ENCODE measurements around the gene UNC13C. TPM values are rescaled to one million over a fixed set of nuclear protein-coding genes. Genes with fewer than 3 reads are reported as not detected.

Gene UNC13C
- total RNA-seq, 1 donor from 2014 or later = 0.26 TPM

DNA sequence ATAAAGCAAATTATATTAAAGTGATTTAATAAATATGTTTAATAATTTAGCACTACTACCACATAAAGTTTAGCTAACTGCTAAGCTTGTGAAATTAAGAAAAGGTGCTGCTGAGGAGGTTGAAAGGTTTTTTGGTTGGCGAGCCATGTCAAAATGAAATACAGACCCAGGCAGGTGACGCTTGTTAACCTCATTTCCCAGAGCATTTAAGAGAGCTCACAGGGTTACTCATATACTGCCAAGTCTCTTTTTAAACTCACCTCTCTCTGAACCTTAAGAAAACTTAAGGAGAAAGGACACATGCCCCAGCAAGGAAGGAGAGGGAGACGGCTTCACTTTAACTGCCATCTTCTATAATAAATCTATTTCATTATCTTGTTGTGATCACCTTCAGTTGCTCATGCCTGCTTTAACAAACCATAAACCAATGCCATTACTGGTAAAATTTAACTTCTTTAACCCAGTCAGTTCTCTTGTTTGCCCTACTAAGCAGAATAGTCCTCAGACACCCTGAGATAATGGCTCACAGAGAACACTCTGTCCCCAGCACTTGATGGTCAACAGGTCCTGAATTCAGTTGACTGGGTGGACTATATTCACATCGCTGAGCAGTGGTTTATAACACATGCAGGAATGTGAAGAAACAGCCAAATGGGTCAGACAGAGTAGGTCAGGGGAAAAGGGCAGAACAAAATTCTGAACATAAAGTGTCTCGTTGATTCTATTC lies 540.1 kb downstream of the UNC13C start:
- H3K36me3 ChIP-seq (ENCODE audit: control insufficient read depth, insufficient read depth, low read length) = no peaks in the 10 kb centered on the region
- no peaks in the 10 kb centered on the region for H3K27me3 ChIP-seq (ENCODE audit: control insufficient read depth, insufficient read depth, low read length)
- TF ChIP-seq CTCF (IDR thresholded peaks at IDR 0.05; ENCODE audit: insufficient read depth, low read length, severe bottlenecking) = no peak
- FAIRE-seq (no peak), DNase-seq (ENCODE audit: low read depth) (no peak)
- no peak overlapping the region for H3K4me3 ChIP-seq (ENCODE audit: low read depth, low read length)

- Histone ChIP-seq H3K36me3 (ENCODE audit: control insufficient read depth, insufficient read depth, low read length) (no peaks in the 10 kb centered on the region), H3K27me3 (ENCODE audit: control insufficient read depth, insufficient read depth, low read length) (no peaks in the 10 kb centered on the region), H3K4me3 (ENCODE audit: low read depth, low read length) (no peak overlapping the region)
- no peak for TF ChIP-seq CTCF (IDR thresholded peaks at IDR 0.05; ENCODE audit: insufficient read depth, low read length, severe bottlenecking)
- FAIRE-seq = no peak
- no peak for DNase-seq (ENCODE audit: low read depth)
Measured at GRCh38 chr15:54519577-54519976, 541.3 kb downstream of the UNC13C start.

DNA sequence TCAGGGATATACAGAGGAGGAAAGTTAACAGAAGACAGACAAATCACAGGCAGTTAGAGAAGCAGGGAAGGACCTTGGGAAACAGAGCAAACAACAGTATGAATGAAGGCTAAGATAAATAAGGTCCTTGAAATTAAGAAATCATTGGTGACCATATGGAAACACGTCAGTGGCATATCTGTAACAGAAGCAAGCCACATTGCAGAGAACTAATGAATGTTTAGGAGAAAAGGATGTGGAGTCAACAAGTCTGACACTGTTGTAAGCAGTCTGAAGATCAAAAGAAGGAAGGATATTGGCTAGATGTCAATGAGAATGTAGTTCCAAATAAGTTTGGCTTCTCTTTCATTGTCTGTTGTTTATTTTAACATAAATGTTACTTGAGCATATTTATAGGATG lies 542.4 kb downstream of the UNC13C start:
- Histone ChIP-seq H3K4me3 (ENCODE audit: low read depth, low read length) (no peak overlapping the region), H3K27me3 (ENCODE audit: control insufficient read depth, insufficient read depth, low read length) (no peaks in the 10 kb centered on the region), H3K36me3 (ENCODE audit: control insufficient read depth, insufficient read depth, low read length) (no peaks in the 10 kb centered on the region)
- DNase-seq (ENCODE audit: low read depth) = no peak
- no peak for TF ChIP-seq CTCF (IDR thresholded peaks at IDR 0.05; ENCODE audit: insufficient read depth, low read length, severe bottlenecking)
- no peak for FAIRE-seq

- H3K4me3 ChIP-seq (ENCODE audit: low read depth, low read length) = no peak overlapping the region
- no peak for FAIRE-seq
- no peak for TF ChIP-seq CTCF (IDR thresholded peaks at IDR 0.05; ENCODE audit: insufficient read depth, low read length, severe bottlenecking)
- DNase-seq (ENCODE audit: low read depth) = no peak
- no peaks in the 10 kb centered on the region for H3K27me3 ChIP-seq (ENCODE audit: control insufficient read depth, insufficient read depth, low read length)
- H3K36me3 ChIP-seq (ENCODE audit: control insufficient read depth, insufficient read depth, low read length) = no peaks in the 10 kb centered on the region
Measured at GRCh38 chr15:54521206-54521605, 543.0 kb downstream of the UNC13C start.

DNA sequence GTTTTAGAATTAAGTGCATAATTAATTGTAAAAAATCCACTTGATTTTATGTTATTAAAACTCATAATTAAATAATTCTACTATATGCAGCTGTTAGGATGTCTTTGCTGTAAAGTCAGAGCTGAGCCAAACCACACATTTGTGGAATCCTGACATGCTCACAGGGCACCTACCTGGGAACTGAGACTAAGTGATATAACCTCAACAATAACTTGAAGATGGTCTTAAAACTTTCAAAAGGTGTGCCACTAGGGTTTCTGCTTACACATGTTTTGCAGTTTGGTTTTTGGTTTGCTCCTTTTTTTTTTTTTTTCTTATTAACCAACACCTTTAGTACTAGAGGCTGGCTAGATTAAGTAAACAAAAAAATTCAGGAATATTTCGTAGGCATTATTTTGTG lies 549.8 kb downstream of the UNC13C start:
- no peak for TF ChIP-seq CTCF (IDR thresholded peaks at IDR 0.05; ENCODE audit: insufficient read depth, low read length, severe bottlenecking)
- no peaks in the 10 kb centered on the region for H3K27me3 ChIP-seq (ENCODE audit: control insufficient read depth, insufficient read depth, low read length)
- H3K4me3 ChIP-seq (ENCODE audit: low read depth, low read length) = no peak overlapping the region
- DNase-seq (ENCODE audit: low read depth) = no peak
- no peaks in the 10 kb centered on the region for H3K36me3 ChIP-seq (ENCODE audit: control insufficient read depth, insufficient read depth, low read length)
- no peak for FAIRE-seq

DNA sequence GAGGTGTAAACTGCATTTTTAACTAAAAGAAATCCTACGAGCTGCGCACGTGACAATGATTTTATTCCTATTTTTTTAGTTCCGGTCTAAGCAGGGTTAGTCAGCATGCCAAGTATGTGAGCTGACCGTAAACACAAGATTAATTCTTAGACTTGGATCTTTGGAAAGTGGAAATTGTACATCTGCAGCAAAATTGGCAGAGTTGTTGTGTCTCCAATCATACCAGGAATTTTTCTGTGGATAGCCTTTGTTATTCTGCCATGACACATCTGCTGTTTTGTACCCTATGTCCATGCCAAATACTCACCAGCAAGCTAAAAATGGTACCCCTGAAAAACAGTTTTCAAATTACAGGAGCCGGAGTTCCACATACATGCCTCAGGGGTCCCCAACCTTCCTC lies 562.5 kb downstream of the UNC13C start:
- H3K36me3 ChIP-seq (ENCODE audit: control insufficient read depth, insufficient read depth, low read length) = no peaks in the 10 kb centered on the region
- no peak for FAIRE-seq
- no peak overlapping the region for H3K4me3 ChIP-seq (ENCODE audit: low read depth, low read length)
- no peak for DNase-seq (ENCODE audit: low read depth)
- no peaks in the 10 kb centered on the region for H3K27me3 ChIP-seq (ENCODE audit: control insufficient read depth, insufficient read depth, low read length)
- TF ChIP-seq CTCF (IDR thresholded peaks at IDR 0.05; ENCODE audit: insufficient read depth, low read length, severe bottlenecking) = no peak
